HG03095 (cell line): ENCODE data around the gene FRZB.

Experiments used
- ATAC-seq: cut with Tn5 transposase; IDR thresholded peaks from one replicate; pipeline ENCODE4 v1.9.1; 2021; ENCODE audit warnings: moderate library complexity; ENCODE audit not compliant: unreplicated experiment

FRZB gene

DNA sequence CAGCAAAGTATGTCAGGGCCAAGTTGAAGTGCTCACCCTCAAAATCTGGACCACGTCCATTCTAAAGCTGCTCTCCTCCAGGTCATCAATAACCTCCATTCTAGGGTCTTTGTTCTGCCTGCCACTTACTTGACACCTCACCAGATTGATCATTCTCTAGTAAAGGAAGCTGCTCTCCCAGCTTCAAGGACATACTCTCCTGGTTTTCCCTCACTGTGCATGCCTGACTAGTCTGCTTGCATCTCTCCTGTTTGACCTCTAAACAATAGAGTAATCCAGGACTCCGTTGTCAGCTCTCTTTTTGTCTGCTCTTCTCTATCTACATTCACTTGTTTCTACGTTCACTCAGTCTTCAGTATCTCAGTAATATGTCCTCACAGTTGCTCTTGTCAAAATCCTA, 59.1 kb downstream of the FRZB start:
- no peak for ATAC-seq

DNA sequence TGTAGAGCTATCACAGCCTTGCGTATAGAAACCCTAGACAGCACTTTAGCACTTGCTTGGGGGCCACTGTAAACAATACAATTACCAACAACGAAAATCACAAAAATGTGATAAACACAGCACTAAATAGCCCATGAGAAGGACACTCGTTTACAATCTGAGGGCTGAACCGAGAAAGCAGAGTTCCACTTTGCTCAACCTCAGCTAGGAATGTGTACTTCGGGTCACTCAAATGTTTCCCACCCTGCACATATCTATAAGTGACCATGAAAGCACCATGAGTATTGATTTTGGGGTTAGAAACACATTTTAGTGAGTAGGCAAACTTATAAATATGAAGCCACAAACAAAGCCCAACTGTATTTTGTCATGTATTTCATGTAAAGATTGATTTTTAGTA, 62.3 kb downstream of the FRZB start:
- ATAC-seq: no peak

DNA sequence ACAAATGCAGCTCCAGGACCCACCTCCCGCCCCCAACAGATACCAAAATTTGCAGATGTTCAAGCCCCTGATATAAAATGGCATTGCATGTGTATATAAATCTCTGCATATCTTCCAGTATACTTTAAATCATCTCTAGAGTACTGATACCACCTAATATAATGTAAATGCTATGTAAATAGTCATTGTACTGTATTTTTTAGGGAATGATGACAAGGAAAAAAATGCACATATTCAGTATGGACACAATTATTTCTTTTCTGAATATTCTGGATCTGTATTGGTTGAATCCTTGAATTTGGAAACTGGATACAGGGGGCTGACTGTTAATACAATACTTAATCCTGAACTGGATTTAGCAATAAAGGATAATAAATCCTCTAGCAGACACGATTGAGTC, 67.7 kb downstream of the FRZB start:
- no peak for ATAC-seq

DNA sequence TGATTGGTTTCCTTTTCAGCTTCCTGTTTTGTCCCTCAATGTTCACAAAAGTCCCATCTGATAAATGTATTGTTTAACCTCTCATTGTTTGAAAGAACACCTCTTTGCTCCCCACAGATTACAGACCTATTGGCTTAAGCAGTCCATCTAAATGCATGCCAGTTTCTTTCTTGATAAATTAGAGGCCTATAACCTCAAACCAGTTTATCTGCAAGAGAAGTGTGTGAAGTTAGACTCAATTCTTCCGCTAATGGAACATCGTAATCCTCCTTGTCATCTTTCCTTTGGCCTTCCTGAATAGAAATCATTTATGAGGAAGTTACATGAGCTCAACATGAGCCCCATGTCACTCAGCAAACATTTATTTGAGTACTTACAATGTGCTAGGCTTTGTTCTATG, 74.0 kb downstream of the FRZB start:
- ATAC-seq: no peak

DNA sequence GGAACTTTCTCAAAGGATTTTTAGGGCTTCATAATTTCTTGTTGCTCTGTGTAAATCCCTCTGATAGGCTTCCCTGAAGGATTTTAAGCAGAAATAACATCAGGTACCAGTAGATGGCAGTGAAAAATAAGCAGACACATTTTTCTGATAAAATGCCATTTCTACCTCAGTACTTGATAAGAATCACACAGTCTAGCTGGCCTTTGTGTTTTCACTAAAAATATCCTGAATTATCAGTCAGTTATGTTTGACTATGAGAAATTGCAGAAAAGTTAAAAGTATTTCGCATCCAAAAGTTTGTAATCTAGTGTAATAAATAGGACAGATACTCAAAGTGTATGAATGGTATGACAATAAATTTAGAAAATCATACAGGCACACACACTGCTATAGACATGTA, 81.7 kb downstream of the FRZB start:
- no peak for ATAC-seq

DNA sequence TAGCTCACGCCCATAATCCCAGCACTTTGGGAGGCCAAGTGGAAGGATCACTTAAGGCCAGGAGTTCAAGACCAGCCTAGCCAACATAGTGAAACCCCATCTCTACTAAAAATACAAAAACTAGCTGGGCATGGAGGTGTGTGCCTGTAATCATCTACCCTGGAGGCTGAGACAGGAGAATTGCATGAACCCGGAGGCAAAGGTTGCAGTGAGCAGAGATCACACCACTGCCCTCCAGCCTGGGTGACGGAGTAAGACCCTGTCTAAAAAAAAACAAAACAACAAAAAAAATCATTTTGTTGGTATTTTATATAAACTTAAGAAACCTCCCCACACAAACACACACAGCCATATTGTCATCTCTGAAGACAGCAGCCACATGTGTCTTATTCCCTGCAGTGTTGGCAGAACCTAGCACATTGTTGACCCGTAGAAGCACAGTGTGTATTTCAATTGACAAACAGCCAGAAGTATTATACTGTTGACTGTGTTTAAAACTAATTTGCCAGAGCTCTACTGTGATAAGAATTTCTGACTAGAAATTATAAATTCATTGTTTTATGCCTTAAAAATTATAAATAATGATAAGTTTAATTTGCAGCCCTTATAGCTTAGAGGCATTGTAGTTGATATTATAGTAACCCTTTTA, 82.3 kb downstream of the FRZB start:
- ATAC-seq: no peak
